CD4-positive, CD25-positive, alpha-beta regulatory T cell (primary cell): ENCODE measurements around the gene ESPN. TPM values are rescaled to one million over a fixed set of nuclear protein-coding genes. Genes with fewer than 3 reads are reported as not detected.

Experiments
- ATAC-seq, 2 donors: fragments of 150-1000 bp; cut with Tn5 transposase; one replicate each; pipeline ENCODE4 v1.10.0; 2021; ENCODE audit warnings: low read depth in 2 of 2, moderate number of reproducible peaks in 2 of 2, moderate library complexity in 1 of 2
- DNase-seq, 3 donors: peaks; one replicate each; pipeline versions ENCODE4 v3.0.0 to v3.0.0-alpha.2; 2012 to 2022; ENCODE audit warnings: mixed read lengths in 1 of 3
- H3K27ac ChIP-seq: one replicate; pipeline ENCODE4 v1.7.0; 2013; ENCODE audit warnings: mild to moderate bottlenecking, low read length; ENCODE audit not compliant: insufficient read depth, poor library complexity, severe bottlenecking
- H3K27me3 ChIP-seq: one replicate; pipeline ENCODE4 v1.7.0; 2013; ENCODE audit warnings: low read length; ENCODE audit not compliant: control insufficient read depth, insufficient read depth
- H3K36me3 ChIP-seq: one replicate; pipeline ENCODE4 v1.7.0; 2013; ENCODE audit warnings: mild to moderate bottlenecking, low read length, moderate library complexity; ENCODE audit not compliant: control insufficient read depth, insufficient read depth
- H3K4me1 ChIP-seq: 2 replicates; pipeline ENCODE4 v1.7.0; 2013; ENCODE audit warnings: mild to moderate bottlenecking, low read length; ENCODE audit not compliant: insufficient read depth, control insufficient read depth, poor library complexity, severe bottlenecking
- H3K4me3 ChIP-seq: one replicate; pipeline ENCODE4 v1.7.0; 2013; ENCODE audit warnings: low read depth, mild to moderate bottlenecking, low read length, moderate library complexity
- H3K9me3 ChIP-seq, 2 experiments: 1 replicate in 1 of 2; 2 replicates in 1 of 2; pipeline ENCODE4 v1.7.0; 2013; ENCODE audit warnings: low read length in 2 of 2, mild to moderate bottlenecking in 1 of 2, moderate library complexity in 1 of 2; ENCODE audit not compliant: control insufficient read depth in 2 of 2
- H3K27ac Mint-ChIP-seq, 3 donors: one replicate each; pipeline ENCODE4 v1.8.0; 2020 to 2022; ENCODE audit warnings: mild to moderate bottlenecking in 3 of 3, mixed read lengths in 3 of 3, moderate library complexity in 2 of 3
- H3K27me3 Mint-ChIP-seq: one replicate; pipeline ENCODE4 v1.8.0; 2022; ENCODE audit warnings: mild to moderate bottlenecking, mixed read lengths
- H3K36me3 Mint-ChIP-seq: one replicate; pipeline ENCODE4 v1.8.0; 2020; ENCODE audit warnings: mixed read lengths
- H3K4me1 Mint-ChIP-seq, 4 donors: one replicate each; pipeline ENCODE4 v1.8.0; 2020 to 2022; ENCODE audit warnings: mixed read lengths in 4 of 4, mild to moderate bottlenecking in 1 of 4
- H3K4me3 Mint-ChIP-seq, 4 donors: one replicate each; pipeline ENCODE4 v1.8.0; 2020 to 2022; ENCODE audit warnings: mild to moderate bottlenecking in 4 of 4, mixed read lengths in 4 of 4, moderate library complexity in 3 of 4
- H3K9me3 Mint-ChIP-seq, 7 donors: one replicate each; pipeline ENCODE4 v1.8.0; 2020 to 2022; ENCODE audit warnings: mixed read lengths in 7 of 7, mild to moderate bottlenecking in 3 of 7, moderate library complexity in 2 of 7
- polyA plus RNA-seq, 4 donors: library from polyadenylated mRNA; unstranded; fragments of 300-500 nt; fragmentation: Illumina TruSeq; gene quantifications; one replicate each; pipeline ENCODE4 v1.2.3, GENCODE V29; 2021
- total RNA-seq: library from RNA; stranded (reverse); gene quantifications from one replicate; pipeline ENCODE4 v1.2.3, GENCODE V29; 2022

ESPN gene
- total and polyA plus RNA-seq, 5 donors from 2014 or later: 0.22 to 3.7 (median 0.23) TPM

DNA sequence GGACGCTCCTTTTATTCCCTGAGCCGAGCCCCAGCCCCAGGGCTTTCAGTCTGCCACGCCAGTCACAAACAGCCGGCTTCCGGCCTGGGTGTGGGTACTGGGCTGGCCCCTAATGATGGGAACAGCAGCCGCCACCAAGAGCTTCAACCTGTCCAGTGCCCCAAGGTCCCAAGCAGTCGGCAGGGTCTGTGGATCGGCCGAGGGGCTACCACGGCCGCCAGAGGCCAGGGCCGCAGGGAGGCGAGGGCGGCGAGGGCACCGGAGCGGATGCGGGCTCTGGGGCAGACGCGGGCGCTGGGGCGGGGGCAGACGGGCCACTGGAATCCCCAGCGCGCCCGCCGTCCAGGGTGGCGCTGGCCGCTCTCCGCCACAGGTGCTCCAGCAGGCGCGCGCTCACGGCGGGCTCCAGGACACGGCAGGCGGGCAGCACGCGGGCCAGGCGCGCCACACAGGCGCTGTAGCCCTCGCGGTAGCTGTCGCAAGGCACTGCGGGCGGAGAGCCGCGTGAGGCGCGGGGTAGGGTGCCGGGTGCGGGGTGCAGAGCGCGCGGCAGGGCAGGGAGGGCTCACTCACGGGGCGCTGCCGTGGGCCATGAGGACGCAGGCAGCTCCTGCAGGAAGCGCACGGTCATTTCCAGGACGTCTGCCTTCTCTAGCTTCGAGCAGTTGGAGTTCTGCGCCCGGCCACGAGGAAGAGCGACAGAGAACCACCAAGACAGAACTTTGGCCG, 5.7 kb upstream of the ESPN start:
- Histone ChIP-seq H3K27ac (no peak overlapping the region), H3K9me3 (no peaks in the 10 kb centered on the region), H3K27me3 (peaks cover 30% of the 10 kb centered on the region), H3K4me1 (peaks cover 29% of the 10 kb centered on the region), H3K4me3 (no peak overlapping the region), H3K36me3 (no peaks in the 10 kb centered on the region)
- no peak overlapping the region for H3K4me3 Mint-ChIP-seq
- peaks cover 0 to 13% (median 4%) of the 10 kb centered on the region in 4 donors for H3K4me1 Mint-ChIP-seq
- peaks cover 0 to 3% (median 0%) of the 10 kb centered on the region in 7 donors for H3K9me3 Mint-ChIP-seq
- no peaks in the 10 kb centered on the region for H3K36me3 Mint-ChIP-seq
- ATAC-seq (no peak), DNase-seq (no peak)
- H3K27ac Mint-ChIP-seq: no peak overlapping the region
- peaks cover 79% of the 10 kb centered on the region for H3K27me3 Mint-ChIP-seq

GRCh38 chr1:6419397-6419803, 5.2 kb upstream of the ESPN start:
- DNase-seq (no peak), ATAC-seq (no peak)
- Histone ChIP-seq H3K36me3 (no peaks in the 10 kb centered on the region), H3K9me3 (no peaks in the 10 kb centered on the region), H3K27me3 (peaks cover 31% of the 10 kb centered on the region), H3K4me3 (no peak overlapping the region), H3K4me1 (peaks cover 34% of the 10 kb centered on the region), H3K27ac (no peak overlapping the region)
- peaks cover 0 to 2% (median 0%) of the 10 kb centered on the region in 7 donors for H3K9me3 Mint-ChIP-seq
- H3K27ac Mint-ChIP-seq: no peak overlapping the region
- H3K27me3 Mint-ChIP-seq: peaks cover 79% of the 10 kb centered on the region
- H3K4me3 Mint-ChIP-seq: no peak overlapping the region
- H3K36me3 Mint-ChIP-seq: no peaks in the 10 kb centered on the region
- peaks cover 0 to 17% (median 2%) of the 10 kb centered on the region in 4 donors for H3K4me1 Mint-ChIP-seq

DNA sequence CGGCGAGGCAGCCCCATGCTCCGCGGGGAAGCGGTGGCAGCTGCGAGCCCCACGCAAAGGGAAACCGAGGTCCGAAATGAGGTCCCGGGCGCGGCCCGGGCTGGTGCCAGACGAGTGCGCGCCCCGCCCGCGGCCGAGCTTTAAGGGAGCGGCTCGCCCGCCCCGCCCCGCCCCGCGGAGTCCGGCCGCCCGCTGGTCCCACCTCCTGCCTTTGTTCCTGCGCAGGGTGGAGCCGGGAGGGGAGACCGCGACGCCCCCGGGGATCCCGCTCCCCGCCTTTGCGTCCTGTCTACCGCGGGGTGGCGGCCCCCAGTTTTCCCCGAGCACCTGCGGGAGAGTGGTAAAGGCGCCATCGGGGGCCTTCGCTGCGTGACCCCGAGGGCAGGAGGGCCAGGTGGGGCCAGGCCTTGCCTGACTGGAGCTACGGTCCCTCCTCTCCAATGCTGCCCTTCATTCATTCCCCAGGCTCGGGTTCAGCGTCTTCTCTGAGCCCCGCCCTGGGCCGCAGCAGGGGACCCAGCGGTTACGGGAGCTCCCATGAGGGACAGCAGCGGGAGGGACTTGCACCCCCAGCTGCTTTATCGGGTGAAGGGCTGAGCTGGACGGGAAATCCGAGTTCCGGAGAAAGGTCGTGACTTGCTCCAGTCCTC, 4.6 kb upstream of the ESPN start, which contains the start of gene HES2:
Gene HES2 (minus strand): TSS at position 116 of the 650 bp plus-strand sequence. CDS start 99 bp downstream, at position 17.
- no peak for ATAC-seq
- peaks cover 31% of the 10 kb centered on the region for H3K27me3 ChIP-seq

GRCh38 chr1:6420454-6421042, 4.0 kb upstream of the ESPN start:
- Histone ChIP-seq H3K36me3 (no peaks in the 10 kb centered on the region), H3K4me1 (peaks cover 42% of the 10 kb centered on the region), H3K27ac (no peak overlapping the region), H3K9me3 (no peaks in the 10 kb centered on the region), H3K27me3 (peaks cover 29% of the 10 kb centered on the region), H3K4me3 (no peak overlapping the region)
- Mint-ChIP-seq H3K4me1 (peaks cover 0 to 14% (median 0%) of the 10 kb centered on the region in 4 donors), H3K36me3 (no peaks in the 10 kb centered on the region), H3K27ac (no peak overlapping the region), H3K9me3 (no peaks in the 10 kb centered on the region), H3K27me3 (peaks cover 67% of the 10 kb centered on the region), H3K4me3 (peak overlapping the region in 3 of 4 donors; percentile 17 to 65 (median 24))
- DNase-seq (no peak), ATAC-seq (no peak)

More for the DNA sequence above, 4.6 kb upstream of the ESPN start, which contains the start of gene HES2:
- Mint-ChIP-seq H3K4me3 (peak within 1 kb of the TSS in 3 of 4 donors; percentile 17 to 41 (median 24)), H3K27me3 (peaks cover 74% of the 10 kb centered on the region), H3K36me3 (no peaks in the 10 kb centered on the region), H3K9me3 (no peaks in the 10 kb centered on the region), H3K27ac (no peak within 1 kb of the TSS), H3K4me1 (peaks cover 0 to 14% (median 0%) of the 10 kb centered on the region in 4 donors)
- no peaks in the 10 kb centered on the region for H3K36me3 ChIP-seq
- H3K27ac ChIP-seq: no peak within 1 kb of the TSS
- peaks cover 36% of the 10 kb centered on the region for H3K4me1 ChIP-seq
- H3K9me3 ChIP-seq: no peaks in the 10 kb centered on the region
- no peak for DNase-seq
- no peak within 1 kb of the TSS for H3K4me3 ChIP-seq

DNA sequence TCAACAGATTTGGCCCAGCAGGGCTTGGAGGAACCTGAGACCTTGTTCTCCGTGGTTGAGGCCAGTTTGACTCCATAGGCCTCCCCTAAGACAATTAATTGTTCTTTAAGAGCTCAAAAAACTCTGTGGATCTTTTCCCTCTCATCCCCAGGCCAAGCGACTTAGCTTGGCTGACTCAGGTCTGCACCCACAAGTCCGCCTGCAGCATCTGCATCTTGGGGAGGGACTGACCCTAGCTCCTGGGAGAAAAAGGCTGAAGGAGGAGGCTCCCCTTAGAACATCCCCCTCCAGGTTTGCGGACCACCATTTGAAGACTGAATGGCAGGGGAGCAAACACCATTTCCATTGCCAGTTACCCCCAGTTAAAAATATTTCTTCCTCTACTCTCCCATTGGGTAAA, 3.3 kb upstream of the ESPN start:
- Histone ChIP-seq H3K27ac (no peak overlapping the region), H3K9me3 (no peaks in the 10 kb centered on the region), H3K36me3 (no peaks in the 10 kb centered on the region), H3K4me3 (no peak overlapping the region), H3K4me1 (peaks cover 43% of the 10 kb centered on the region), H3K27me3 (peaks cover 27% of the 10 kb centered on the region)
- H3K4me3 Mint-ChIP-seq: peak overlapping the region in 2 of 4 donors; percentile 17 to 65
- H3K4me1 Mint-ChIP-seq: peaks cover 0 to 18% (median 0%) of the 10 kb centered on the region in 4 donors
- ATAC-seq: no peak
- DNase-seq: no peak
- H3K9me3 Mint-ChIP-seq: no peaks in the 10 kb centered on the region
- peaks cover 60% of the 10 kb centered on the region for H3K27me3 Mint-ChIP-seq
- no peaks in the 10 kb centered on the region for H3K36me3 Mint-ChIP-seq
- no peak overlapping the region for H3K27ac Mint-ChIP-seq

- DNase-seq (peak; percentile 54 to 70 (median 69)), ATAC-seq (peak; percentile 66 to 79)
- Histone ChIP-seq H3K4me1 (peaks cover 43% of the 10 kb centered on the region), H3K9me3 (no peaks in the 10 kb centered on the region), H3K36me3 (no peaks in the 10 kb centered on the region), H3K27me3 (peaks cover 12% of the 10 kb centered on the region), H3K4me3 (no peak overlapping the region), H3K27ac (no peak overlapping the region)
- no peaks in the 10 kb centered on the region for H3K36me3 Mint-ChIP-seq
- H3K27ac Mint-ChIP-seq: no peak overlapping the region
- H3K9me3 Mint-ChIP-seq: no peaks in the 10 kb centered on the region
- H3K27me3 Mint-ChIP-seq: peaks cover 53% of the 10 kb centered on the region
- H3K4me3 Mint-ChIP-seq: peak overlapping the region; percentile 51 to 74 (median 70)
- H3K4me1 Mint-ChIP-seq: peaks cover 0 to 18% (median 0%) of the 10 kb centered on the region in 4 donors
Measured at GRCh38 chr1:6423321-6423999, 1.1 kb upstream of the ESPN start.

DNA sequence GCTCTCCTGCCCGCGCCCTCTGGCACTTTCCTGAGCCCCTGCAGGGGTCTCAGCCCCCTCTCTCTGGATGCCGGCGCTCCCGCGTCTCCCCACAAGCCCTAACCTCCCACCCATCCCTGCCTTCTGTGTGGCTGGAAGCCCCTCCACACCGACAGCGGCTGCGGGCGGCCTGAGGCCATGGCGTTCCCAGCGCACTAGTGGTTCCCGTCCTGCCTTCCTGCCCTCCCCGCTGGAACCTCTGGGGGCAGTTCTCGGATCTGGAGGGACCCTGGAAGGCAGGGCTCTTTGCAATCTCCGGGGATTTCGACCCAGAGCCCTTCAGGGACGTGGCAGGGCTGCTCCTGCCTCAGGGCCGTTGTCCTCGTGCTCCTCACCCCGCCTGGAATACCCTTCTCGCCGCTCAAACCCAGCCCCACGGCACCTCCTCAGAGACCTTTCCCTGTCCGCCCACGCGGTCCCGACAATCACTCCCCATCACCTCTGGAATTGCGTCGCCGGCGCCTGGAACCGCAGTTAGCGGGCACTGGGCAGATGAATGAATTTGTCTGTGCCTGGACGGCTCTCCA, 493 bp upstream of the ESPN start:
- no peak for ATAC-seq
- no peak for DNase-seq
- peaks cover 12% of the 10 kb centered on the region for H3K27me3 ChIP-seq
- H3K36me3 Mint-ChIP-seq: no peaks in the 10 kb centered on the region
- H3K27ac Mint-ChIP-seq: no peak overlapping the region
- H3K4me1 Mint-ChIP-seq: peaks cover 0 to 17% (median 0%) of the 10 kb centered on the region in 4 donors
- no peaks in the 10 kb centered on the region for H3K36me3 ChIP-seq
- no peaks in the 10 kb centered on the region for H3K9me3 ChIP-seq
- H3K27me3 Mint-ChIP-seq: peaks cover 53% of the 10 kb centered on the region
- H3K27ac ChIP-seq: no peak overlapping the region
- no peaks in the 10 kb centered on the region for H3K9me3 Mint-ChIP-seq
- no peak overlapping the region for H3K4me3 ChIP-seq
- peaks cover 40% of the 10 kb centered on the region for H3K4me1 ChIP-seq
- H3K4me3 Mint-ChIP-seq: peak overlapping the region; percentile 51 to 74 (median 70)
